ENCODE data around the gene SLC2A8.
A peak's percentile ranks its signal among the peaks of the same experiment; 100 is the strongest.

SLC2A8 gene

GRCh38 chr9:127437497-127438264 lies 40.7 kb downstream of the SLC2A8 start:
- DNase-seq: no peak

- DNase-seq: no peak
Observed at GRCh38 chr9:127438394-127438793, 41.4 kb downstream of the SLC2A8 start.

GRCh38 chr9:127444283-127444920 lies 47.4 kb downstream of the SLC2A8 start:
- no peak for DNase-seq

- DNase-seq: no peak
Observed at GRCh38 chr9:127444921-127445850, 48.2 kb downstream of the SLC2A8 start.

- DNase-seq: no peak
Observed at GRCh38 chr9:127445851-127446712, 49.1 kb downstream of the SLC2A8 start.

GRCh38 chr9:127446713-127447415 lies 49.9 kb downstream of the SLC2A8 start:
- DNase-seq: no peak

- no peak for DNase-seq
Observed at GRCh38 chr9:127447416-127448111, 50.6 kb downstream of the SLC2A8 start.

GRCh38 chr9:127448112-127448805 lies 51.3 kb downstream of the SLC2A8 start:
- no peak for DNase-seq

- no peak for DNase-seq
Observed at GRCh38 chr9:127449332-127449966, 52.5 kb downstream of the SLC2A8 start.

GRCh38 chr9:127450243-127450760 lies 53.3 kb downstream of the SLC2A8 start:
- no peak for DNase-seq

- peak; percentile 89 to 93 for DNase-seq
Observed at GRCh38 chr9:127450830-127451607, 54.0 kb downstream of the SLC2A8 start, which contains the start of the genes LRSAM1 and RPL12. Gene LRSAM1, plus strand, starts transcription at chr9:127451510. Its CDS starts 3,018 bp downstream, at chr9:127454528. Gene RPL12, minus strand, starts transcription at chr9:127451406. Its CDS starts 89 bp downstream, at chr9:127451317.

GRCh38 chr9:127451608-127451857 lies 54.6 kb downstream of the SLC2A8 start:
- DNase-seq: no peak

GRCh38 chr9:127451858-127452656 lies 55.1 kb downstream of the SLC2A8 start:
- DNase-seq: no peak

GRCh38 chr9:127452691-127453090 lies 55.7 kb downstream of the SLC2A8 start:
- DNase-seq: no peak

GRCh38 chr9:127455324-127455992 lies 58.5 kb downstream of the SLC2A8 start:
- DNase-seq: no peak

- no peak for DNase-seq
Observed at GRCh38 chr9:127457191-127457878, 60.4 kb downstream of the SLC2A8 start.
